T-helper 2 cell treated with Interferon-gamma antibody and Interleukin-4, amounts not matched to agents 100 ng/mL and 5 ng/mL, for 36 hours (primary cell): ENCODE data around the gene SUPT20HL2. TPM values are rescaled to one million over a fixed set of nuclear protein-coding genes. Genes with fewer than 3 reads are reported as not detected.
"Not testable (repeated sequence)": the region's sequence is repeated elsewhere in the genome, so short reads cannot be mapped to it uniquely, and the experiment has no call there.

Source experiments
- intact Hi-C: fragments of 100-400 bp; cut with micrococcal nuclease; formaldehyde crosslinking; loops from one replicate; pipeline ENCODE4 v1.15.1; 2023
- total RNA-seq: library from RNA; stranded (reverse); gene quantifications from 2 replicates; pipeline ENCODE4 v1.2.3, GENCODE V29; 2022

Gene SUPT20HL2
- not detected in 2 replicates for total RNA-seq

GRCh38 chrX:24314019-24314635 lies at the start of gene SUPT20HL2:
SUPT20HL2 (minus strand) TSS chrX:24314069; CDS start chrX:24313315, 754 bp downstream.
- intact Hi-C loops, result no loop called here

- intact Hi-C loops, result not testable (repeated sequence)
Observed at GRCh38 chrX:24362089-24362745, 48.3 kb upstream of the SUPT20HL2 start.

GRCh38 chrX:24360272-24360671 lies 46.4 kb upstream of the SUPT20HL2 start, which contains the start of gene SUPT20HL1:
SUPT20HL1 (plus strand) TSS chrX:24360639; CDS start chrX:24362761, 2,122 bp downstream.
- intact Hi-C loops, result no loop called here

GRCh38 chrX:24357106-24357505 lies 43.2 kb upstream of the SUPT20HL2 start:
- intact Hi-C loops, result no loop called here

- intact Hi-C loops, result no loop called here
Observed at GRCh38 chrX:24355095-24355494, 41.2 kb upstream of the SUPT20HL2 start.

GRCh38 chrX:24350217-24350616 lies 36.3 kb upstream of the SUPT20HL2 start:
- intact Hi-C loops, result no loop called here

GRCh38 chrX:24347881-24348280 lies 34.0 kb upstream of the SUPT20HL2 start:
- intact Hi-C loops, result no loop called here

GRCh38 chrX:24343719-24344118 lies 29.9 kb upstream of the SUPT20HL2 start:
- intact Hi-C loops, result no loop called here

GRCh38 chrX:24341795-24342194 lies 27.9 kb upstream of the SUPT20HL2 start:
- intact Hi-C loops, result no loop called here

- intact Hi-C loops, result no loop called here
Observed at GRCh38 chrX:24340501-24340900, 26.6 kb upstream of the SUPT20HL2 start.

- intact Hi-C loops, result no loop called here
Observed at GRCh38 chrX:24339911-24340310, 26.0 kb upstream of the SUPT20HL2 start.

- intact Hi-C loops, result no loop called here
Observed at GRCh38 chrX:24335871-24336270, 22.0 kb upstream of the SUPT20HL2 start.

- intact Hi-C loops, result no loop called here
Observed at GRCh38 chrX:24334461-24334860, 20.6 kb upstream of the SUPT20HL2 start.

GRCh38 chrX:24333371-24333770 lies 19.5 kb upstream of the SUPT20HL2 start:
- intact Hi-C loops, result no loop called here

- intact Hi-C loops, result no loop called here
Observed at GRCh38 chrX:24332878-24333277, 19.0 kb upstream of the SUPT20HL2 start.

GRCh38 chrX:24325231-24325630 lies 11.4 kb upstream of the SUPT20HL2 start:
- intact Hi-C loops, result no loop called here

- intact Hi-C loops, result no loop called here
Observed at GRCh38 chrX:24321741-24322395, 8.0 kb upstream of the SUPT20HL2 start.

GRCh38 chrX:24317567-24317966 lies 3.7 kb upstream of the SUPT20HL2 start:
- intact Hi-C loops, result no loop called here

GRCh38 chrX:24316111-24316510 lies 2.2 kb upstream of the SUPT20HL2 start:
- intact Hi-C loops, result no loop called here

- intact Hi-C loops, result not testable (repeated sequence)
Observed at GRCh38 chrX:24312249-24312607, 1.6 kb downstream of the SUPT20HL2 start.

- intact Hi-C loops, result not testable (repeated sequence)
Observed at GRCh38 chrX:24311507-24312248, 2.2 kb downstream of the SUPT20HL2 start.

- intact Hi-C loops, result not testable (repeated sequence)
Observed at GRCh38 chrX:24310916-24311315, 3.0 kb downstream of the SUPT20HL2 start.
